ENCODE results near the gene DDX31. TPM values are rescaled to one million over a fixed set of nuclear protein-coding genes. Genes with fewer than 3 reads are reported as not detected.

Gene DDX31
- total RNA-seq, 4 donors from 2014 or later: 33.4 to 44.1 (median 36.0) TPM

GRCh38 chr9:132582786-132583583 is 86.8 kb downstream of the DDX31 start:
- Histone ChIP-seq H3K4me1 (peaks cover 0 to 5% of the 10 kb centered on the region in 2 donors), H3K4me3 (replicated peaks in 1 of 3) (no peak overlapping the region), H3K27ac (no peak overlapping the region), H3K27me3 (peaks cover 73% of the 10 kb centered on the region), H3K36me3 (no peaks in the 10 kb centered on the region), H3K9me3 (no peaks in the 10 kb centered on the region)
- no peak for TF ChIP-seq POLR2A (IDR thresholded peaks at IDR 0.05)
- TF ChIP-seq, protein P1, sequence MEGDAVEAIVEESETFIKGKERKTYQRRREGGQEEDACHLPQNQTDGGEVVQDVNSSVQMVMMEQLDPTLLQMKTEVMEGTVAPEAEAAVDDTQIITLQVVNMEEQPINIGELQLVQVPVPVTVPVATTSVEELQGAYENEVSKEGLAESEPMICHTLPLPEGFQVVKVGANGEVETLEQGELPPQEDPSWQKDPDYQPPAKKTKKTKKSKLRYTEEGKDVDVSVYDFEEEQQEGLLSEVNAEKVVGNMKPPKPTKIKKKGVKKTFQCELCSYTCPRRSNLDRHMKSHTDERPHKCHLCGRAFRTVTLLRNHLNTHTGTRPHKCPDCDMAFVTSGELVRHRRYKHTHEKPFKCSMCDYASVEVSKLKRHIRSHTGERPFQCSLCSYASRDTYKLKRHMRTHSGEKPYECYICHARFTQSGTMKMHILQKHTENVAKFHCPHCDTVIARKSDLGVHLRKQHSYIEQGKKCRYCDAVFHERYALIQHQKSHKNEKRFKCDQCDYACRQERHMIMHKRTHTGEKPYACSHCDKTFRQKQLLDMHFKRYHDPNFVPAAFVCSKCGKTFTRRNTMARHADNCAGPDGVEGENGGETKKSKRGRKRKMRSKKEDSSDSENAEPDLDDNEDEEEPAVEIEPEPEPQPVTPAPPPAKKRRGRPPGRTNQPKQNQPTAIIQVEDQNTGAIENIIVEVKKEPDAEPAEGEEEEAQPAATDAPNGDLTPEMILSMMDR (IDR thresholded peaks at IDR 0.05): no peak
- intact Hi-C loops (cut with DNase I): no loop called here
- 9 to 10% methylated on average over 19 to 21 of the region's 37 CpGs for WGBS, 2 donors
- no peak for DNase-seq

DNA sequence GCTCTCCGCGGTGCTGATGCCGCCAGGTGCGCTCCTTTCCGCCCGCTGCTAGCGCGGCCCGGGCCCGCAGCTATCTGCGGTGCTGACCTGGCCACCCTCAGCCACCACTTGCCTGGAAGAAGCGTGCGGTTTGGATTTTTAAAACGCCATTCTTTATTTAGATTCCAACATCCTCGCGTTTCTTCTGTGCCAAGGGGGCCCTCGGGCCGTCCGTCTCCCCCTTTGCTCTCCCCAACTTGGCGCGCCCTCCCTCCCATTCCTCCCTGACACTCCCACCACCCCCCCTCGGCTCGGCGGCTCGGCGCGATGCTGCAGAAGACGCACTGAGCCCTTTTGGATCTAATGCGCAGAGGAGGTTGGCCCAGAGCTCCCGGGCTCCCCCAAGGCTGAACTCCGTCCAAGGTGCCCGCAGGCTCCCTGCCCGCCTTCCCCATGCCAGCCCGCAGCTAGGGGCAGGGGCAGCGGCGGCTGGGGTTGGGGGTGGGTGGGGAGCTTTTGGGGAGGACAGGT is 87.5 kb downstream of the DDX31 start, which contains the start of gene BARHL1:
Gene BARHL1, plus strand, starts transcription at position 331 of the 510 bp plus-strand sequence. CDS start 192 bp downstream, outside the sequence.
- H3K36me3 ChIP-seq: no peaks in the 10 kb centered on the region
- H3K9me3 ChIP-seq: no peaks in the 10 kb centered on the region
- no peak within 1 kb of the TSS for H3K4me3 ChIP-seq (replicated peaks in 1 of 3)
- 4 to 7% methylated on average over 25 to 29 of the region's 36 CpGs for WGBS, 2 donors
- intact Hi-C loops (cut with DNase I): no loop called here
- H3K27ac ChIP-seq: no peak within 1 kb of the TSS
- TF ChIP-seq POLR2A (IDR thresholded peaks at IDR 0.05): no peak
- TF ChIP-seq, protein P1 (IDR thresholded peaks at IDR 0.05): no peak
- DNase-seq: no peak
- peaks cover 0 to 5% of the 10 kb centered on the region in 2 donors for H3K4me1 ChIP-seq
- peaks cover 68% of the 10 kb centered on the region for H3K27me3 ChIP-seq

- TF ChIP-seq POLR2A (IDR thresholded peaks at IDR 0.05): no peak
- TF ChIP-seq, protein P1 (IDR thresholded peaks at IDR 0.05): no peak
- H3K4me3 ChIP-seq (replicated peaks in 1 of 3): no peak overlapping the region
- no peaks in the 10 kb centered on the region for H3K36me3 ChIP-seq
- no peak overlapping the region for H3K27ac ChIP-seq
- H3K27me3 ChIP-seq: peaks cover 42% of the 10 kb centered on the region
- intact Hi-C loops (cut with DNase I): loop anchor here (5.0 kb wide), 1 partner anchor 172 kb away; the partner anchor contains the start of gene TTF1
- DNase-seq: no peak
- no peaks in the 10 kb centered on the region for H3K9me3 ChIP-seq
- WGBS, 2 donors: 8% methylated on average over 15 of the region's 15 CpGs
- H3K4me1 ChIP-seq: peaks cover 0 to 5% of the 10 kb centered on the region in 2 donors
Observed at GRCh38 chr9:132579427-132579798, 90.4 kb downstream of the DDX31 start.

- Histone ChIP-seq H3K4me1 (peaks cover 0 to 5% of the 10 kb centered on the region in 2 donors), H3K36me3 (no peaks in the 10 kb centered on the region), H3K9me3 (no peaks in the 10 kb centered on the region), H3K27me3 (peaks cover 35% of the 10 kb centered on the region), H3K27ac (no peak overlapping the region), H3K4me3 (replicated peaks in 1 of 3) (no peak overlapping the region)
- intact Hi-C loops (cut with DNase I): loop anchor here (5.0 kb wide), 1 partner anchor 171 kb away; the partner anchor contains the start of gene TTF1
- TF ChIP-seq POLR2A (IDR thresholded peaks at IDR 0.05): no peak
- TF ChIP-seq, protein P1 (IDR thresholded peaks at IDR 0.05): no peak
- no peak for DNase-seq
- 35 to 48% methylated on average over 7 of the region's 7 CpGs for WGBS, 2 donors
Observed at GRCh38 chr9:132578367-132578932, 91.3 kb downstream of the DDX31 start.

Measured in thyroid gland (tissue), 4 donors.